HepG2 (cell line): ENCODE data around the gene VPS37B. TPM values are rescaled to one million over a fixed set of nuclear protein-coding genes. Genes with fewer than 3 reads are reported as not detected.
A peak's percentile ranks its signal among the peaks of the same experiment; 100 is the strongest.

Source experiments
- ATF4 ChIP-seq, 2 experiments: fragments of 450-650 bp in 1 of 2; sonication (generic) in 1 of 2; formaldehyde crosslinking; IDR thresholded peaks; 2 replicates each; pipeline versions ENCODE4 v1.5.0 to v1.8.0; 2020 to 2022; ENCODE audit warnings: mild to moderate bottlenecking in 1 of 2, missing genetic modification reagents in 1 of 2
- CSRNP2 ChIP-seq: sonication (generic); formaldehyde crosslinking; conservative IDR thresholded peaks from 2 replicates; pipeline ENCODE4 v1.8.0; 2022; ENCODE audit warnings: low read depth, missing genetic modification reagents
- EHMT2 ChIP-seq: fragments of 200-600 bp; sonication (generic); IDR thresholded peaks from 2 replicates; pipeline ENCODE4 v1.7.0; 2017; ENCODE audit warnings: antibody characterized with exemption, low read depth, low read length, borderline replicate concordance
- FOSL1 ChIP-seq: sonication (generic); formaldehyde crosslinking; IDR thresholded peaks from 2 replicates; pipeline ENCODE4 v1.9.0; 2021; ENCODE audit warnings: missing genetic modification reagents, borderline replicate concordance
- GABPB1 ChIP-seq: IDR thresholded peaks from 2 replicates; pipeline ENCODE4 v1.6.1; 2016; ENCODE audit warnings: mild to moderate bottlenecking, missing genetic modification reagents, moderate library complexity, missing compliant biosample characterization
- MBNL3 ChIP-seq: fragments of 250-450 bp; sonication (Bioruptor Pico); conservative IDR thresholded peaks from 2 replicates; pipeline ENCODE4 v1.8.0; 2022; ENCODE audit warnings: mild to moderate bottlenecking, inconsistent platforms
- MTA1 ChIP-seq: sonication (generic); formaldehyde crosslinking; IDR thresholded peaks from 2 replicates; pipeline ENCODE4 v1.4.0; 2020; ENCODE audit warnings: missing genetic modification reagents, mild to moderate bottlenecking, borderline replicate concordance
- NCOA5 ChIP-seq: sonication (generic); formaldehyde crosslinking; IDR thresholded peaks from 2 replicates; pipeline ENCODE4 v1.4.0; 2020; ENCODE audit warnings: missing genetic modification reagents
- NCOR1 ChIP-seq: fragments of 200-600 bp; sonication (generic); IDR thresholded peaks from 2 replicates; pipeline ENCODE4 v1.7.0; 2017; ENCODE audit warnings: antibody characterized with exemption, low read length, borderline replicate concordance
- PHB2 ChIP-seq: fragments of 450-650 bp; IDR thresholded peaks from 2 replicates; pipeline ENCODE4 v1.6.1; 2018; ENCODE audit not compliant: partially characterized antibody
- PHF20 ChIP-seq: sonication (generic); formaldehyde crosslinking; IDR thresholded peaks from 2 replicates; pipeline ENCODE4 v1.5.0; 2020; ENCODE audit warnings: mild to moderate bottlenecking, missing genetic modification reagents
- PPARG ChIP-seq: conservative IDR thresholded peaks from 2 replicates; pipeline ENCODE4 v1.6.1; 2016; ENCODE audit warnings: missing biosample characterization, missing genetic modification reagents
- PRDM15 ChIP-seq: sonication (generic); formaldehyde crosslinking; IDR thresholded peaks from 2 replicates; pipeline ENCODE4 v1.4.0; 2020; ENCODE audit warnings: missing genetic modification reagents
- RARG ChIP-seq: sonication (generic); formaldehyde crosslinking; IDR thresholded peaks from 2 replicates; pipeline ENCODE4 v1.4.0; 2020; ENCODE audit warnings: low read depth, mild to moderate bottlenecking, missing genetic modification reagents
- SKI ChIP-seq: fragments of 450-650 bp; IDR thresholded peaks from one replicate; pipeline ENCODE4 v1.6.1; 2018; ENCODE audit warnings: mild to moderate bottlenecking; ENCODE audit not compliant: partially characterized antibody
- SOX5 ChIP-seq: IDR thresholded peaks from 2 replicates; pipeline ENCODE4 v1.6.1; 2016; ENCODE audit warnings: borderline replicate concordance
- TGIF2 ChIP-seq: IDR thresholded peaks from 2 replicates; pipeline ENCODE4 v1.6.1; 2016; ENCODE audit warnings: control low read depth, missing compliant biosample characterization
- ZBTB38 ChIP-seq: sonication (generic); formaldehyde crosslinking; IDR thresholded peaks from 2 replicates; pipeline ENCODE4 v1.5.1; 2020; ENCODE audit warnings: mild to moderate bottlenecking, missing genetic modification reagents
- ZFP1 ChIP-seq: IDR thresholded peaks from 2 replicates; pipeline ENCODE4 v1.6.1; 2016
- ZKSCAN8 ChIP-seq: IDR thresholded peaks from 2 replicates; pipeline ENCODE4 v1.6.1; 2016; ENCODE audit warnings: borderline replicate concordance, missing genetic modification reagents, missing compliant biosample characterization
- ZNF224 ChIP-seq: sonication (generic); formaldehyde crosslinking; IDR thresholded peaks from 2 replicates; pipeline ENCODE4 v1.5.0; 2020; ENCODE audit warnings: mild to moderate bottlenecking, missing genetic modification reagents
- ZNF292 ChIP-seq: sonication (generic); formaldehyde crosslinking; IDR thresholded peaks from 2 replicates; pipeline ENCODE4 v1.8.1; 2022; ENCODE audit warnings: mild to moderate bottlenecking, low read depth, missing genetic modification reagents, borderline replicate concordance
- ZNF496 ChIP-seq: sonication (generic); formaldehyde crosslinking; IDR thresholded peaks from 2 replicates; pipeline ENCODE4 v1.8.1; 2023; ENCODE audit warnings: mild to moderate bottlenecking, moderate library complexity, missing genetic modification reagents; ENCODE audit not compliant: insufficient replicate concordance
- ZNF552 ChIP-seq: sonication (generic); formaldehyde crosslinking; IDR thresholded peaks from 2 replicates; pipeline ENCODE4 v1.9.0; 2022; ENCODE audit warnings: missing genetic modification reagents, mild to moderate bottlenecking, borderline replicate concordance
- ZNF607 ChIP-seq: sonication (generic); formaldehyde crosslinking; IDR thresholded peaks from 2 replicates; pipeline ENCODE4 v1.5.1; 2020; ENCODE audit warnings: missing genetic modification reagents, mild to moderate bottlenecking, borderline replicate concordance
- polyA plus RNA-seq, 8 experiments: library from polyadenylated mRNA; depleted of rRNA in 3 of 8; stranded (reverse) in 7 of 8; unstranded in 1 of 8; fragments of >200 nt; fragmentation: Illumina TruSeq in 4 of 8; extraction: Trizol in 4 of 8; gene quantifications; 2 replicates each; pipeline versions ENCODE4 v1.2.1 to v1.2.3, GENCODE V29; 2011 to 2016; ENCODE audit warnings: low read depth in 4 of 8, missing spikeins in 1 of 8, mixed read lengths in 1 of 8; ENCODE audit not compliant: insufficient read depth in 1 of 8
- total RNA-seq, 5 experiments: library from RNA; depleted of rRNA; stranded (reverse); fragments of >200 nt; fragmentation: Illumina TruSeq; extraction: Trizol; gene quantifications; 2 replicates each; pipeline ENCODE4 v1.2.3, GENCODE V29; 2016; ENCODE audit warnings: low read depth in 1 of 5

Gene VPS37B
- total and polyA plus RNA-seq, 2 of the 13 experiments (the other 11 are each of a cell fraction or from before 2014, with no cell fraction given): 4.6 to 5.3 TPM

- TF ChIP-seq SKI (peak; percentile 70), ZFP1 (CRISPR knock-in tag) (no peak), ZNF552 (CRISPR knock-in tag) (no peak), TGIF2 (CRISPR knock-in tag) (no peak), ATF4 (CRISPR knock-in tag; IDR thresholded peaks at IDR 0.05) (no peak), SOX5 (CRISPR knock-in tag) (no peak), RARG (CRISPR knock-in tag) (no peak), PRDM15 (no peak), EHMT2 (no peak), PHB2 (no peak), MBNL3 (CRISPR knock-in tag) (no peak), ZBTB38 (CRISPR knock-in tag) (no peak), GABPB1 (CRISPR knock-in tag) (0 out of 2 replicates have a peak, but pooled peaks have one; percentile 23), NCOA5 (CRISPR knock-in tag) (no peak), FOSL1 (CRISPR knock-in tag) (no peak), ZNF224 (no peak), CSRNP2 (CRISPR knock-in tag) (no peak), PHF20 (CRISPR knock-in tag) (no peak), ZNF292 (0 out of 2 replicates have a peak, but pooled peaks have one; percentile 34), PPARG (CRISPR knock-in tag) (no peak), ZNF496 (CRISPR knock-in tag) (no peak), ZKSCAN8 (CRISPR knock-in tag) (no peak), MTA1 (peak; percentile 89; the same call in 1 of the 2 replicates), ZNF607 (no peak), NCOR1 (peak; percentile 80)
Measured at GRCh38 chr12:122866379-122866778, 29.5 kb downstream of the VPS37B start (continued).
